22Rv1 (cell line): ENCODE data around the gene NUP93.

Experiments used
- CTCF ChIP-seq: fragments of 450-650 bp; IDR thresholded peaks from 2 replicates; pipeline ENCODE4 v1.5.1; 2017; ENCODE audit warnings: mild to moderate bottlenecking
- ZFX ChIP-seq: fragments of 450-650 bp; IDR thresholded peaks from 2 replicates; pipeline ENCODE4 v1.6.1; 2017; ENCODE audit warnings: antibody characterized with exemption, borderline replicate concordance

DNA sequence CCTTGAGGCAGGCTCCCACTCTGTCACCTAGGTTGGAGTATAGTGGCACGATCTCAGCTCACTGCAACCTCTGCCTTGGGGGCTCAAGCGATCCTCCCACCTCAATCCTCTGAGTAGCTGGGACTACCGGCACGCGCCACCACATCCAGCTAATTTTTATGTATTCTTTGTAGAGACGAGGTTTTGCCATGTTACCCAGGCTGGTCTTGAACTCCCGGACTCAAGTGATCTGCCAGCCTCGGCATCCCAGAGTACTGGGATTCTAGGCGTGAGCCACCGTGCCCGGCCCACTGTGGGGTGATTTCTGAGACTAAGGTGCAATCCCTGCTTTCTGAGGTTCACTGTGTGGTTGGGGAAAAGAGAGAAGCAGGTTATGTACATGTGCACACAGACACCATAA, 123.0 kb downstream of the NUP93 start:
- TF ChIP-seq CTCF (no peak), ZFX (no peak)
